ENCODE measurements around the gene MEDAG. TPM values are rescaled to one million over a fixed set of nuclear protein-coding genes. Genes with fewer than 3 reads are reported as not detected.

The MEDAG gene
- total RNA-seq, 4 donors from 2014 or later: 4.9 to 21.5 (median 8.7) TPM

GRCh38 chr13:30865123-30866049 lies 40.7 kb upstream of the MEDAG start:
- H3K4me3 ChIP-seq: no peak overlapping the region
- H3K27ac ChIP-seq: peak overlapping the region; percentile 35 to 82 (median 48)
- H3K27me3 ChIP-seq: no peaks in the 10 kb centered on the region
- peaks cover 0 to 17% (median 0%) of the 10 kb centered on the region in 4 donors for H3K4me1 ChIP-seq
- H3K36me3 ChIP-seq: no peaks in the 10 kb centered on the region
- TF ChIP-seq POLR2A (IDR thresholded peaks at IDR 0.05): no peak
- TF ChIP-seq CTCF (IDR thresholded peaks at IDR 0.05): peak; percentile 56 to 95 (median 88)
- peak; percentile 33 to 85 (median 76) for DNase-seq
- H3K9me3 ChIP-seq: no peaks in the 10 kb centered on the region

GRCh38 chr13:30866677-30867076 lies 39.4 kb upstream of the MEDAG start:
- H3K4me3 ChIP-seq: no peak overlapping the region
- H3K36me3 ChIP-seq: no peaks in the 10 kb centered on the region
- no peaks in the 10 kb centered on the region for H3K27me3 ChIP-seq
- H3K4me1 ChIP-seq: peaks cover 0 to 17% (median 0%) of the 10 kb centered on the region in 4 donors
- no peak for DNase-seq
- H3K9me3 ChIP-seq: no peaks in the 10 kb centered on the region
- TF ChIP-seq CTCF (IDR thresholded peaks at IDR 0.05) (no peak), POLR2A (IDR thresholded peaks at IDR 0.05) (no peak)
- H3K27ac ChIP-seq: no peak overlapping the region

- DNase-seq: no peak
Measured at GRCh38 chr13:30867089-30867669, 38.9 kb upstream of the MEDAG start.

GRCh38 chr13:30868799-30869470 lies 37.1 kb upstream of the MEDAG start:
- peaks cover 0 to 21% (median 0%) of the 10 kb centered on the region in 4 donors for H3K4me1 ChIP-seq
- no peaks in the 10 kb centered on the region for H3K9me3 ChIP-seq
- no peak overlapping the region for H3K4me3 ChIP-seq
- H3K27me3 ChIP-seq: no peaks in the 10 kb centered on the region
- no peaks in the 10 kb centered on the region for H3K36me3 ChIP-seq
- DNase-seq: no peak
- TF ChIP-seq POLR2A (IDR thresholded peaks at IDR 0.05): no peak
- TF ChIP-seq CTCF (IDR thresholded peaks at IDR 0.05): no peak
- peak overlapping the region in 1 of 4 donors; percentile 69 for H3K27ac ChIP-seq

More at GRCh38 chr13:30867089-30867669, 38.9 kb upstream of the MEDAG start:
- H3K27me3 ChIP-seq: no peaks in the 10 kb centered on the region
- H3K4me1 ChIP-seq: peaks cover 0 to 17% (median 0%) of the 10 kb centered on the region in 4 donors
- H3K9me3 ChIP-seq: no peaks in the 10 kb centered on the region
- H3K27ac ChIP-seq: no peak overlapping the region
- H3K36me3 ChIP-seq: no peaks in the 10 kb centered on the region
- no peak overlapping the region for H3K4me3 ChIP-seq
- TF ChIP-seq CTCF (IDR thresholded peaks at IDR 0.05) (no peak), POLR2A (IDR thresholded peaks at IDR 0.05) (no peak)

- peak overlapping the region in 3 of 4 donors; percentile 24 to 69 (median 28) for H3K27ac ChIP-seq
- no peaks in the 10 kb centered on the region for H3K36me3 ChIP-seq
- H3K9me3 ChIP-seq: no peaks in the 10 kb centered on the region
- no peak for DNase-seq
- H3K27me3 ChIP-seq: no peaks in the 10 kb centered on the region
- H3K4me3 ChIP-seq: no peak overlapping the region
- no peak for TF ChIP-seq CTCF (IDR thresholded peaks at IDR 0.05)
- no peak for TF ChIP-seq POLR2A (IDR thresholded peaks at IDR 0.05)
- peaks cover 0 to 21% (median 0%) of the 10 kb centered on the region in 4 donors for H3K4me1 ChIP-seq
Measured at GRCh38 chr13:30869491-30869890, 36.6 kb upstream of the MEDAG start.

Measured in Peyer's patch (tissue), 4 donors.